Measurements from ENCODE around the gene AKR1C4.

GRCh38 chr10:5159126-5159525 is 37.5 kb upstream of the AKR1C4 start:
- TF ChIP-seq EZH2phosphoT487 (IDR thresholded peaks at IDR 0.05) = no peak
- TF ChIP-seq, protein P1, sequence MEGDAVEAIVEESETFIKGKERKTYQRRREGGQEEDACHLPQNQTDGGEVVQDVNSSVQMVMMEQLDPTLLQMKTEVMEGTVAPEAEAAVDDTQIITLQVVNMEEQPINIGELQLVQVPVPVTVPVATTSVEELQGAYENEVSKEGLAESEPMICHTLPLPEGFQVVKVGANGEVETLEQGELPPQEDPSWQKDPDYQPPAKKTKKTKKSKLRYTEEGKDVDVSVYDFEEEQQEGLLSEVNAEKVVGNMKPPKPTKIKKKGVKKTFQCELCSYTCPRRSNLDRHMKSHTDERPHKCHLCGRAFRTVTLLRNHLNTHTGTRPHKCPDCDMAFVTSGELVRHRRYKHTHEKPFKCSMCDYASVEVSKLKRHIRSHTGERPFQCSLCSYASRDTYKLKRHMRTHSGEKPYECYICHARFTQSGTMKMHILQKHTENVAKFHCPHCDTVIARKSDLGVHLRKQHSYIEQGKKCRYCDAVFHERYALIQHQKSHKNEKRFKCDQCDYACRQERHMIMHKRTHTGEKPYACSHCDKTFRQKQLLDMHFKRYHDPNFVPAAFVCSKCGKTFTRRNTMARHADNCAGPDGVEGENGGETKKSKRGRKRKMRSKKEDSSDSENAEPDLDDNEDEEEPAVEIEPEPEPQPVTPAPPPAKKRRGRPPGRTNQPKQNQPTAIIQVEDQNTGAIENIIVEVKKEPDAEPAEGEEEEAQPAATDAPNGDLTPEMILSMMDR (IDR thresholded peaks at IDR 0.05) = no peak
